MCF 10A (cell line): ENCODE measurements around the gene CYP4B1. TPM values are rescaled to one million over a fixed set of nuclear protein-coding genes. Genes with fewer than 3 reads are reported as not detected.

Experiments used
- BruUV-seq: library from RNA; stranded (reverse); fragments of 400-500 nt; replicated peaks from 2 replicates; lab custom pipeline; 2021; lab: Mats Ljungman, UMichigan
- CTCF ChIA-PET: fragments of 300-600 bp; sonication (Branson Sonifier 250); formaldehyde crosslinking; extraction: SDS; loops from one replicate; lab custom pipeline; 2021; ENCODE audit warnings: antibody characterized with exemption, inconsistent platforms; lab: Yijun Ruan, JAX
- POLR2A ChIA-PET: fragments of 300-600, 350-650 bp; sonication (Branson Sonifier 250); formaldehyde crosslinking; extraction: SDS; loops from one replicate; lab custom pipeline; 2020; ENCODE audit warnings: antibody characterized with exemption, inconsistent platforms; lab: Yijun Ruan, JAX
- DNase-seq: peaks from one replicate; pipeline ENCODE4 v3.0.0-alpha.2; 2018; ENCODE audit not compliant: unreplicated experiment
- H3K27ac Mint-ChIP-seq: one replicate; pipeline ENCODE4 v1.8.0; 2022; ENCODE audit warnings: mild to moderate bottlenecking, low read depth, mixed read lengths; ENCODE audit not compliant: unreplicated experiment
- H3K27me3 Mint-ChIP-seq: one replicate; pipeline ENCODE4 v1.8.0; 2022; ENCODE audit warnings: mixed read lengths; ENCODE audit not compliant: insufficient read depth, unreplicated experiment
- H3K36me3 Mint-ChIP-seq: one replicate; pipeline ENCODE4 v1.8.0; 2022; ENCODE audit warnings: mild to moderate bottlenecking, moderate library complexity, mixed read lengths; ENCODE audit not compliant: insufficient read depth, unreplicated experiment
- H3K4me1 Mint-ChIP-seq: one replicate; pipeline ENCODE4 v1.8.0; 2022; ENCODE audit warnings: mixed read lengths; ENCODE audit not compliant: insufficient read depth, unreplicated experiment
- H3K4me3 Mint-ChIP-seq: one replicate; pipeline ENCODE4 v1.8.0; 2022; ENCODE audit warnings: mild to moderate bottlenecking, moderate library complexity, mixed read lengths; ENCODE audit not compliant: unreplicated experiment
- H3K9me3 Mint-ChIP-seq: one replicate; pipeline ENCODE4 v1.8.0; 2022; ENCODE audit warnings: mixed read lengths; ENCODE audit not compliant: unreplicated experiment
- intact Hi-C: fragments of 100-400 bp; cut with micrococcal nuclease; formaldehyde crosslinking; loops from 2 replicates; pipeline ENCODE4 v1.14.1; 2022
- total RNA-seq: library from RNA; stranded (reverse); gene quantifications from 2 replicates; pipeline ENCODE4 v1.2.3, GENCODE V29; 2022
- TF ChIP-seq, protein P1 (sequence below): fragments of 200-600 bp; IDR thresholded peaks from one replicate; pipeline ENCODE4 v1.8.0; 2022; ENCODE audit warnings: antibody characterized with exemption, mild to moderate bottlenecking; ENCODE audit not compliant: unreplicated experiment

CYP4B1 gene
- total RNA-seq, 1 experiment from 2014 or later: 10.1 TPM

DNA sequence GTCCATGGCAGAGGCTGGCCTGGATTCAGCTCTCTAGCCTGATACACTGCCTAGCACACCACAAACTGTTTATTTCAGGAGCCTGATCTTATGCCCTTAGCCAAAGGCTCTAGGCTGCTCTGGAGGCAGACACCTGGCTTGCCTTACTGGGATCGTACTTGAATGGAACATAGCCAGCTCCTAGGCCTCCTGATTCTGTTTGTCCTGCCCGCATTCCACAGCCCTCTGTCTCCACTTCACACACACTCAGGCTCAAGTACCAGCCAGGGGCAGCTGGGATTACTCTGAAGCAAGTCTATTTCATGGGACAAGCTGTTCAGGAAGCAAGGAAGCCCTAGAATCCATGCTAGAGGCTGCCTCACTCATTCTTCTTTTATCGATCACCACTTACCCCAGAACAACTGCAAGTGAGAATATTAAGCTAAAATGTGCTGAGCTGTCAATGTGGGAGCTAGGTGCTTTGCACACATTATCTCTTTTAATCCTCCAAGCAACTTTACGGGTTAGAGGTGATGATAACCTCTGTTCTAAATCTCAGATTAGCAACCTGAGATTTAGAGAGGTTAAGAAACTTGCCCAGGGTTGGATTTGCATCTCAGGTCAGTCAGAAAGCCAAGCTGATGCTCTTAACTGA, 31.1 kb upstream of the CYP4B1 start:
- H3K36me3 Mint-ChIP-seq: peaks cover 24% of the 10 kb centered on the region
- ChIA-PET POLR2A (interaction anchor here (0.6 to 2.8 kb wide), 3 partner anchors 10 to 313 kb away, joined by 3 to 12 read pairs (median 5); no protein-coding TSS in a partner anchor), CTCF (interaction anchor here (1.7 to 2.7 kb wide), 2 partner anchors 10 to 20 kb away, joined by 4 to 11 read pairs; no protein-coding TSS in a partner anchor)
- H3K27ac Mint-ChIP-seq: peak overlapping the region; percentile 36
- H3K4me1 Mint-ChIP-seq: no peaks in the 10 kb centered on the region
- H3K27me3 Mint-ChIP-seq: no peaks in the 10 kb centered on the region
- no peak overlapping the region for H3K4me3 Mint-ChIP-seq
- no TSS peak for BruUV-seq
- peaks cover 28% of the 10 kb centered on the region for H3K9me3 Mint-ChIP-seq
- TF ChIP-seq, protein P1, sequence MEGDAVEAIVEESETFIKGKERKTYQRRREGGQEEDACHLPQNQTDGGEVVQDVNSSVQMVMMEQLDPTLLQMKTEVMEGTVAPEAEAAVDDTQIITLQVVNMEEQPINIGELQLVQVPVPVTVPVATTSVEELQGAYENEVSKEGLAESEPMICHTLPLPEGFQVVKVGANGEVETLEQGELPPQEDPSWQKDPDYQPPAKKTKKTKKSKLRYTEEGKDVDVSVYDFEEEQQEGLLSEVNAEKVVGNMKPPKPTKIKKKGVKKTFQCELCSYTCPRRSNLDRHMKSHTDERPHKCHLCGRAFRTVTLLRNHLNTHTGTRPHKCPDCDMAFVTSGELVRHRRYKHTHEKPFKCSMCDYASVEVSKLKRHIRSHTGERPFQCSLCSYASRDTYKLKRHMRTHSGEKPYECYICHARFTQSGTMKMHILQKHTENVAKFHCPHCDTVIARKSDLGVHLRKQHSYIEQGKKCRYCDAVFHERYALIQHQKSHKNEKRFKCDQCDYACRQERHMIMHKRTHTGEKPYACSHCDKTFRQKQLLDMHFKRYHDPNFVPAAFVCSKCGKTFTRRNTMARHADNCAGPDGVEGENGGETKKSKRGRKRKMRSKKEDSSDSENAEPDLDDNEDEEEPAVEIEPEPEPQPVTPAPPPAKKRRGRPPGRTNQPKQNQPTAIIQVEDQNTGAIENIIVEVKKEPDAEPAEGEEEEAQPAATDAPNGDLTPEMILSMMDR: no peak
- DNase-seq: no peak
- intact Hi-C loops: no loop called here

DNA sequence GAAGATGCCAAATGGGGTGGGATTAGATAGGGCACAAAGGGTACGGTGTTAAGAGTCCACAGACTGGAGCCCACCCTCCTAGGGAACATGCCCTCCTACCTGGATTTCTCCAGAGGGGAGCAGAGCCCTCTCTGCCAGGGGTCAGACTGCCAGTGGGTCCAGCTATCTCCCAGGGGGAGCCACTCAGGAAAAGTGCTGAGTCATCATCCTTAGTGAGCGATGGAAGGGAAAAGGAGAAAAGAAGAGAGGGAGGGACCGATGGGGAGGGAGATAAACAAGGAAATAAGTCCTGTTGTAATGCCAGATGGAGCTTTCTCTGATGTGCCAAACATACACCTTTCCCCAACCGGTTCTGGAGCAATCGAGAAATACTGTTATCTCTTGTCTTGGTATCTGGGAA, 30.4 kb upstream of the CYP4B1 start:
- Mint-ChIP-seq H3K4me3 (no peak overlapping the region), H3K9me3 (peaks cover 28% of the 10 kb centered on the region), H3K27ac (no peak overlapping the region), H3K4me1 (no peaks in the 10 kb centered on the region), H3K36me3 (peaks cover 20% of the 10 kb centered on the region), H3K27me3 (no peaks in the 10 kb centered on the region)
- TF ChIP-seq, protein P1: no peak
- intact Hi-C loops: no loop called here
- DNase-seq: no peak
- ChIA-PET CTCF (interaction anchor here (0.8 to 2.7 kb wide), 3 partner anchors 10 to 21 kb away, joined by 3 to 11 read pairs (median 4); no protein-coding TSS in a partner anchor), POLR2A (interaction anchor here (2.8 kb wide), 1 partner anchor 11 kb away, joined by 12 read pairs; no protein-coding TSS in a partner anchor)
- no TSS peak for BruUV-seq

DNA sequence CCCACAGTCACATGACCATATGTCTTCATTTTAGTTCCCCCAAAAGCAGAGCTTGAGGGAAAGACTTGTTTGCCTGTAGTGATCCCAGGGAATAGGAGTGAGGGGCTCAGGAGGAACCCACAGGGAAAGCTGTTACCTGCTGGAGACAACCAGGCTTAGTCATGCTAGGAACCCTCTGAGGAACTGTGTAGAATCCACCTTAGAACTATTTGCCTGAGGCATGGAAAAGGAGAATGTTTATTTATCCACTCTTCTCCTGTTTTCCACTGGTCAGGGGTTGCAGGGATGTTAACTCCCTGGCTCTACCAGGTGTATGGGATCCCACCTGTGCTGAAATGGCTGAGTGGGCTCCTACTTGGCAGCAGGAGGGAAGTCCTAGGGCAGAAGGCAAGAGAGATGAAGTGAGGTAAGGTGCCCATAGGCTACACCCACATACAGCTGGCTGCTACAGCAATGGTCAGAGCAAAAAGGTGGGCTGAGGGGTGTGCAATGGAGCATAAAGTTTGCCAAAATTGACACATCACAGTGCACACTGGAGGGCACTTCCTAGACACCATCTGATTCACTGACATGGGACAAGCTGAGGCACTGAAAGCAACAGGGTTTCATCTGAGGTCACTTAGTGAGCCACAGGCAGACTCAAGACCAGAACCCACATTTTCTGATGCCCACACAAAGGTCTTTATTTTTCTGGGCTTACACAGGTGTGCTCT, 29.7 kb upstream of the CYP4B1 start:
- Mint-ChIP-seq H3K4me3 (no peak overlapping the region), H3K36me3 (peaks cover 18% of the 10 kb centered on the region), H3K27me3 (no peaks in the 10 kb centered on the region), H3K9me3 (peaks cover 28% of the 10 kb centered on the region), H3K4me1 (no peaks in the 10 kb centered on the region), H3K27ac (no peak overlapping the region)
- ChIA-PET POLR2A (interaction anchor here (0.8 kb wide), 1 partner anchor 37 kb away, joined by 3 read pairs; no protein-coding TSS in a partner anchor), CTCF (interaction anchor here (0.8 to 2.7 kb wide), 3 partner anchors 11 to 22 kb away, joined by 3 to 11 read pairs (median 4); no protein-coding TSS in a partner anchor)
- intact Hi-C loops: no loop called here
- TF ChIP-seq, protein P1: no peak
- BruUV-seq: no TSS peak
- no peak for DNase-seq

DNA sequence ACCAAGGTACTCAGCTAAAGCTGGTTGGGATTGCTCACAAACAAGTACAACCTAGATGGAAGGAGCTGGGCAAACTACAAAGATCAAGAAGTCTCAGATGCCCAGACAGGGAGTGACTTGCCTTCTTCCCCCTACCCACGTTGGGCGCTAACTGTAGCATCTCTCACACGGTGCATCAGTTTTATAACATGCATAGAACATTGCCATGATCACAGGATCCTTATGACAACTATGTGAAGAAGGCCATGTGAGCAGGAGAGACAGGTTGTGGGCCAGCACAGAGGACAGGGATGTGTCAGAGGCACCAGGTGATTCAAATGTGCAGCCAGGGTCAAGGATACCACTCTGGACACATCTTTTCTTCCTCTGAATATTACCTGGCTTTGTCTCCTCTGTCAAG, 28.3 kb upstream of the CYP4B1 start:
- Mint-ChIP-seq H3K27me3 (no peaks in the 10 kb centered on the region), H3K27ac (no peak overlapping the region), H3K4me1 (no peaks in the 10 kb centered on the region), H3K4me3 (no peak overlapping the region), H3K36me3 (peaks cover 18% of the 10 kb centered on the region), H3K9me3 (peaks cover 28% of the 10 kb centered on the region)
- DNase-seq: no peak
- intact Hi-C loops: no loop called here
- TF ChIP-seq, protein P1: no peak
- ChIA-PET CTCF (no interaction called here), POLR2A (no interaction called here)
- BruUV-seq: no TSS peak
